ENCODE data around the gene RCN2. TPM values are rescaled to one million over a fixed set of nuclear protein-coding genes. Genes with fewer than 3 reads are reported as not detected.

The RCN2 gene
- total RNA-seq, 1 donor from 2014 or later: 51.7 TPM

DNA sequence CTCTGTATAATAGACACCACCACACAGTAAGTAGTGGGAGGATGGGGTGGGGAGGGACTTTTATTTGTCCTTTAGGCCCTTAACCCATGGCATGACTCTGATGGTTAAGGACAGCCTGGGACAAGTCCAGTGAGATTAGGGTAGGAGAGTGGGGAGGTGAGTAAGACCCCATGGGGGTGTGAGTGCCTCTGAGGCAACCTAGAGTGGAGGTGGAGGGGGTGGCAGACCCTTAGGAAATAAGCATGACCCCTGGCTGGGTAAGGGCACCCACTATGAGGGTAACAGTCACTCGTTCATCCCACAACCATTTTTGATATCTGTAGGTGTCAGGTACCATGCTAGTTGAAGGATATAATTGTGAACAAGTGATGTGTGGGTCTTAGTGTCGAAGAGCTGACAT is 42.4 kb downstream of the RCN2 start:
- DNase-seq (ENCODE audit: low read depth): no peak

DNA sequence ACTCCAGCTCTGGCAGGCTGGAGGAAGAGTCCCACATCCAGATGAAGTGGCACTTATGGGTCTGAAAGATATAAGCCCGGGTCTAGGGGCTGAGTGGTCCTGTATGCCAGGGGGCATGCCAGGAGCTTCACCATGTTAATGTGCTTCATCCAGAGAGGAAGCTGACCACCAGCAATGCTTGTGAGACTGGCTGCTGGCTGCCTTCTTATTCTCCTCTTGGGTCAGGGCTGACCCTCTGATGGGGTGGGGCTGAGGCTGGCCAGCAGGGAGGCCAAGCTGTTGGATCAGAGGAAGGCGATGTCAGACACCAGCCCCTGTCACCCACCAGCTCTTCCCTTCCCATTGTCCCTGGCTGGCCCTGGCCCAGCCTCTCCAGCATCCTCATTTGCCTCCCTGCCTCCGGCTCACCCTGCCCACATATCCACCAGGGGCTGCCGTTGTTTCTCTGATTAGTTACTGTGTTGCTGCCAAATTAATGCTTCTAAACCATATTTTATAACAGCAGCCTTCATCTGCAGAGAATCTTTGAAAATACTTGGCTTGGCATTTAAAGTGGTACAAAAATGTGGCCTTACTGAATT is 43.0 kb downstream of the RCN2 start:
- no peak for DNase-seq (ENCODE audit: low read depth)

DNA sequence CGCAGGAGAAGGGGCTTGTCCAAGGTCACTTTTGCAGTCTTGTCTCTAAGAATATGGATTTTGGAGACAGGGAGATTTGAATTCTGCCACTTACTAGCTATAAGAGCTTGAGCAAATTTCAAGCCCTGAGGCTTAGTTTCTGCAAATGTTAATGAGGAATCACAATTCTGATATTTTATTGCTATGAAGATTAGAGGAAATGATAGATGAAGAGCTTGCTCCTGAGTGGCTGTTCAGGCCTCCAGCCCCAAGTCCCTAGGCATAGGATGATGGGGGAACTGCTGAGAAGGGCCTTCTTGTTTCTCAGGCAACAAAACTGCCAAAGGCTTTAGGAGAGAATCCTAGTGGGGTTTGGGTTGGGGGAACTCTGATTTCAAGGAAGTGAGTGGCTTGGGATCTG is 44.6 kb downstream of the RCN2 start:
- DNase-seq (ENCODE audit: low read depth): no peak

DNA sequence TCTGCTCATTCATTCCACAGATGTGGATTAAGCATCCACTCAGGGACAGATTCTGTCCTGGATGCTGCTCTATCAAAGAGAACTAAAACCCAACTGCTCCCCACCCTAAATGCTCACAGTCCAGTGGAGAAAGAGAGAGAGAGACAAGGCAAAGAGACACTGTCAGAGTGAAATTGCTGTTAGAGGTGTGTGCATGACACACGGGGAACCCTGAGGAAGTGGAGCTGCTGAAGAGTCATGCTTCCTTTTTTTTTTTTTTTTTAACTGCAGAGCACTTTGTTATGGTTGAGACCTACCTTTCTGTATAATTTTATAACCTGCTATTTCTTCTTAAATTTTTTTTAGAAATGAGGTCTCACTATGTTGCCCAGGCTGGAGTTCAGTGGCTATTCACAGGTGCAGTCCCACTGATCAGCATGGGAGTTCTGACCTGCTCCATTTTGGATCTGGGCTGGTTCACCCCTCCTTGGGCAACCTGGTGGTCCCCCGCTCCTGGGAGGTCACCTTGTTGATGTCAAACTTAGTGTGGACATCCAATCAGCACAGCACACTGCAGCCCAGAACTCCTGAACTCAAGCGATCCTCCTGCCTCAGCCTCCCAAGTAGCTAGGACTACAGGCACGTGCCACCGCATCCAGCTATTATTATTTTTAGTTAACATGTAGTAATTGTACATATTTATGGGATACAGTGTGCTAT is 45.2 kb downstream of the RCN2 start:
- DNase-seq (ENCODE audit: low read depth): no peak

DNA sequence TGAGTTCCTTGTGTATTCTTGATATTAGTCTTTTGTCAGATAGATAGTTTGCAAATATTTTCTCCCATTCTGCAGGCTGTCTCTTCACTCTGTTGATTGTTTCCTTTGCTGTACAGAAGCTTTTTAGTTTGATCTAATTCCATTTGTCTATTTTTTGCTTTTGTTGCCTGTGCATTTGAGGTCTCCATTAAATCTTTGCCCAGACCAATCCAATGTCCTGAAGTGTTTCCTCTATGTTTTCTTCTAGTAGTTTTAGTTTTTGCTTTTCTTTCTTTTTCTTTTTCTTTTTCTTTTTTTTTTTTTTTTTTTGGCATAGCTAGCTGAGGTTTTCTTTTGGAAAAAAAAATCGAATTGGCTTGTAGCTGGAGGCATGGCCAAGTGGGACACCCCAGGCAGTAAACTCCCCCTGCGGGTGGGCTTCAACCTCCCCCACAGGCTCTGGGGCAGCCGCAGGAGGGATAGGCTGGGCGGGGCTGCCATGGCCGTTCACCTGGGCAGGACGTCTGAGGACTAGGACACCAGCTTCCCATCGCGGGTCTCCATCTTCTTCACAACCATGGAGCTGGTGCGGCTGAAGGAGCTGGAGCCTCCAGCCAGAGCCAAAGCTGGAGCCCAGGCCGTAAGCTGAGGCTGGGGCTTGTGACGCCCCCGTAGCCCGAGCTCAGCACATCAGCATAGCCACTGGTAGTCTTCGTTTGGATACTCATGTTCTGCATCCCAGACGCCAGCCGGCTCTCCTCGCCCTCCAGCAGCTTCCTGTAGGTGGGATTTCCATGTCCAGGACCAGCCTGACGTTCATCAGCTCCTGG is 47.2 kb downstream of the RCN2 start:
- no peak for DNase-seq (ENCODE audit: low read depth)

DNA sequence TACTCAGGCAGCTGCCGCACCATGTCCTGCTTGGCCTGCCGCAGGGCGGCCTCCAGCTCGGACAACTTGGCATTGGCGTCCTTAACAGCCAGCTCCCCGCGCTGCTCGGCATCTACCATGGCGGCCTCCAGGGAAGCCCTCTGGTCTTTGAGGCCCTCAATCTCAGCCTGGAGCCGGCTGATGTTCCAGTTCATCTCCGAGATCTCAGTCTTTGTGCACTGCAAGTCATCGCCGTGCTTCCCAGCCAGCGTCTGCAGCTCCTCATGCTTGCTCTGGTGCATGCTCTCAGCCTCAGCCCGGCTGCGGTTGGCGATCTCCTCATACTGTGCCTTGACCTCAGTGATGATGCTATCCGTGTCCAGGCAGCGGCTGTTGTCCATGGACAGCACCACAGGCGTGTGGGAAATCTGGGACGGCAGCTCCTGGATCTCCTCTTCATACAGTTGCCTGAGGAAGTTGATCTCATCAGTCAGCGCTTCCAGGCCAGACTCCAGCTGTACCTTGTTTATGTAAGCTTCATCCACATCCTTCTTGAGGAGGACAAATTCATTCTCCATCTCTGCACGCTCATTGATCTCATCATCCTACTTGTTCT is 47.9 kb downstream of the RCN2 start:
- DNase-seq (ENCODE audit: low read depth): no peak

DNA sequence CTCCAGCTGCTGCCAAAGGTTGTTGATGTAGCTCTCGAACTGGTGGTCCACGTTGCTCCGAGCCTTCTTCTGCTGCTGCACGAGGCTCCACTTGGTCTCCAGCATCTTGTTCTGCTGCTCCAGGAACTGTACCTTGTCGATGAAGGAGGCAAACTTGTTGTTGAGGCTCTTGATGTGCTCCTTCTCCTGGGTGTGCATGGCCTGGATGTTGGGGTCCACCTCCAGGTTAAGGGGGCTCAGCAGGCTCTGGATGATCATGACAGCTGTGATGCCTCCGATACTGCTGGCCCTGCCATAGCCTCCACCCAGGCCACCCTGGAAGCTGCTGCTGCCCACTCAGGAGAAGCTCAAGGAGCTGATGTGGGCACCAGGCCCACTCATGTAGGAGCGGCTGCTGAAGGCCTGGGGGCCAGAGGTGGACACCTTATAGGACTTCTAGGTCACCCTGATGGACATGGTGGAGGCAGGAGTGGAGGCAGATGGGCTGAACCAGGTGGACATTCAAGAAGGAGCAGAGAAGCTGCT is 48.5 kb downstream of the RCN2 start:
- DNase-seq (ENCODE audit: low read depth): no peak

DNA sequence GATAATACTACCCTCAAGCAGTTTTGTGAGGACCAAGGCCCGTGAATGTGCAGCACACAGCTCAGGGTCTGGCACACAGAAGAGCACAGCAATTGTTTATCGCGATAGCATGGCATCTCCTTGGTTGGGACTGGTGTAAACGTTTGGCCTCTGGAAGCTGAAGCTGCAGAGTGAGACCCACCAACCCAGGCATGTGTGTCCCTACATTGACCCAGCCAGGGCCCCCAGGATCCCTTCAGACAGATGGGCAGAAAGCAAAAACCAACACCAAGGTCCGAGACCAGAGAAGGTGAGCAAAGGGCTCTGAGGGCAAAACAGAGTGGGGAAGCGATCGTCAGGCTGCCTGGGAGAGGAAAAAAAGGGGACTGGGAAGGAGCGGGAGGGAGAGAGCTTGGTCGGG is 50.8 kb downstream of the RCN2 start:
- no peak for DNase-seq (ENCODE audit: low read depth)

DNA sequence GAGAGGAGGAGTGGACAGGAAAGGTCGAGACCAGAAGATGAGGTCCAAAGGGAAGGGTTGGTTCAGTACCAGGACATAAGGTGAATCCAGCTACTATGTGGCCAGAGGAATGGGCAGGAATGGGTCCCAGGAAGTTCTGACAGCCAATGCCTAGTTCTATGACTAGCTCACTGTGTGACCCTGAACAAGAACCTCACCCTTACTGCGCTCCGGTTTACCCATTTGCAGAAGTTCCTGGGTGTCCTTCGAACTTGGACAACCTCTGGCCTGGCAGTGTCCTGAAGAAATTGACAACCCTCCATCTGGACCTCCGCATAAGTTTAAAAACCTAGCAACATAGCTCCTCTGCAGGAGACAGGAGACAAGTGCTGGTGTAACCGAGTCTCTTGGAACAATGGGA is 51.2 kb downstream of the RCN2 start:
- no peak for DNase-seq (ENCODE audit: low read depth)

DNA sequence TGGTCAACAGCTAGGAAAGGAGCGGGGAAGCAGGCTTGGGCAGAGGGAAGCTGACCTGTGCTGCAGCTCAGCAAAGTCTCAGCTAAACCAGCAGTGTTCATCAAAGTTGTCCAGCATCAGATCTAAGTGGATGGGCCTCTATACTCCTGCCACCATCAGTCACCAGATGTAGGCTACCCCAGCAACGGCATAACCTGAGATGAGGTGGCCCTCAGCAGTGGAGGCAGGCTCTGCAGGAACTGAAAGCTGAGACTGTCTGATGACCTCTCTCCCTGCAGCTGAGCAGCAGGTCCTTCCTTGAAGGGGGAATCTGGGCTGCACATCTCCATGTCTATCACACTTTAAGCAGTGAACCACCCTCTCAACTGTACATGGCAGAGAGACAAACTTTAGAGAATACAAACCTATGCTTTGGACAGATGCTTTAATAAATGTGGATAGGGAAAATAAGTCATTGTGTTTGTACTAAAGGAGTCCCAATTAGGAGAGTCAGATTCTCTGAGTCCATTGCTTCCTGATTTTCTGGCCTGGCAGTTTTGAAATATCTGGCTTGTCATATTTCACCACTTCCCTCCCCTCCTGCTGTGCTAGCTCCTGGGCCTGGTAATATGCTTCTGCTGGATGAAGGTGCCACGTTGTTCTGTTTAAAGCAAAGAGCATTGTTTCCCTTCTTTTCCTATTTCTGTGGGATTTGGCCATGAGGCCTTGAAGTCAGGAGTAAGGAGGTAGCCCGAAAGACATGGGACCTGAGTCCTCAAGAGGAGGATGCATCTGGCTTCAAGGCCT is 52.2 kb downstream of the RCN2 start:
- DNase-seq (ENCODE audit: low read depth): no peak

DNA sequence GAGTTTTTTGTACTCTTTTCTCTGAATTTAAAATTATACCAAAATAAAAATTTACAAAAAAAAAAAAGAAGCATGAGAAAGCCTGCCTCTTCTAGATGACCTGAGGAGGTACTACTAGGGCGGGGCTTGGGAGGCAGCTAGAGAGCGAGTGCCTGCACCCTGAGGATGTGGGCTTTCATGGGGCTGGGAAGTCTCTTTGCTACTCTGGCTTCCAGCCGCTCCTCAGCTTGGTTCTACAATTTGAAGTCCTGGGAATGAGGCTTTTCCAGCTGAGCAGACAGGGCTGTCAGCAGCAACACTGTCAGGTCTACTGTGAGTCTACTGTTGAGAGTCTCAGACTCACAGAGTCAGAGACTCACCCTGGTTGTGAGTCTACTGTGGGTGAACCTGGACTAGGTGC is 55.2 kb downstream of the RCN2 start:
- no peak for DNase-seq (ENCODE audit: low read depth)

DNA sequence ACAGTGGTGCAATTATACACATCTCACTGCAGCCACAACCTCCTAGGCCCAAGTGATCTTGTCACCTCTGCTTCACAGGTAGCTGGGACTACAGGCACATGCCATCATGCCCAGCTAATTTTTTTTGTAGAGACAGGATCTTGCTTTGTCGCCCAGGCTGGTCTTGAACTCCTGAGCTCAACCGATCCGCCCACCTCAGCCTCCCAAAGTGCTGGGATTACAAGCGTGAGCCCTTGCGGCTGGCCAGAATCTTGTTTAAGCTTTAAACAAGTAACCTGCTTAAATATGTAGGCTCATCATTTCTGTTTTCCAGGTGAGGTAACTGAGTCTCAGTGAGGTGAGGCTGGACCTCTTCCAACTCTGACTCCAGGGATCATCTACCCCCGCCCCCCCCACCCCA is 55.7 kb downstream of the RCN2 start:
- no peak for DNase-seq (ENCODE audit: low read depth)

DNA sequence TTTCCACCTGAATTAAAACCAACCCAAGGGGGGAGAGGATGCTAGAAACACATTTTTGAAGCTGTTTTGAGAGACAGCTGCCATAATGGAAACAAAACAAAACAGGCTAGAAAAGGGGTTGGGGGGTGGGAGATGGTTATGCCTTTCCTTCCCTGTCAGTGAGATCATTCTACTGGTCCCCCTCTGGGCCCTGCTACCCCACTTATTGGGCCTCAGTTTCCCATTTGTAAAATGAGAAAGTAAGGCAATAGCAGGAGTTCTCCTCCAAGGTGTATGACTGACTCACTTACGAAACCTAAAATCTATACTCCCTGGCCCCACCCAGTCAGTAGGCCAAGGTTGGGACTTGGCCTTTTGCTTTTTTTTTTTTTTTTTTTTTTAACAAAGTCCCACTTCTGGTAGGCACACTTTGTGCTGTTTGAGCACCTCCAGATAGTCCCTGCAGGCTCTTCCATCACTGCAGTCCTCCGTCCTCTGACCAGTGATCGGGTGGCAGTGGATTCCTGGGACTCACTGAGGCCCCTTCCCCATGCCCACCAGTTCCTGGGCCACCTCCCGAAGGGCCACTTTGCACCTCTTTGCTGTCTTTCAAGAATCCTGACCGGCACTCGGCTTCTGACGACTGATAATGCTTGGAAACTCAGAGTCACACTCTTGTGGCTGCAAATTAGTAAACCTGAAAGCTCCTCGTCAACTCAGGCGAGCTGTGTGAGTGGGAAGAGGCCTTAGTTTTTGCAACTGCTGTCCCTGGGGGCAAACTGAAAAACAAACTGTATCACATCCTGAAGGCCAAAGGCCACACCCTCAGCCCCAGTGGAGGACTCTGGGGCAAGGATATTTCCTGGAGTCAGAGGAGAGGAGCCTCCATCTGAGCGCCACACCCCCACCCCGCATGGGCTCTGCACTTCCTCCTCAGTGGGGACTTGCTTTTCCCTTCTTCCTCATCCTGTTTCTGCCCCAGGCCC is 56.6 kb downstream of the RCN2 start:
- DNase-seq (ENCODE audit: low read depth): no peak

DNA sequence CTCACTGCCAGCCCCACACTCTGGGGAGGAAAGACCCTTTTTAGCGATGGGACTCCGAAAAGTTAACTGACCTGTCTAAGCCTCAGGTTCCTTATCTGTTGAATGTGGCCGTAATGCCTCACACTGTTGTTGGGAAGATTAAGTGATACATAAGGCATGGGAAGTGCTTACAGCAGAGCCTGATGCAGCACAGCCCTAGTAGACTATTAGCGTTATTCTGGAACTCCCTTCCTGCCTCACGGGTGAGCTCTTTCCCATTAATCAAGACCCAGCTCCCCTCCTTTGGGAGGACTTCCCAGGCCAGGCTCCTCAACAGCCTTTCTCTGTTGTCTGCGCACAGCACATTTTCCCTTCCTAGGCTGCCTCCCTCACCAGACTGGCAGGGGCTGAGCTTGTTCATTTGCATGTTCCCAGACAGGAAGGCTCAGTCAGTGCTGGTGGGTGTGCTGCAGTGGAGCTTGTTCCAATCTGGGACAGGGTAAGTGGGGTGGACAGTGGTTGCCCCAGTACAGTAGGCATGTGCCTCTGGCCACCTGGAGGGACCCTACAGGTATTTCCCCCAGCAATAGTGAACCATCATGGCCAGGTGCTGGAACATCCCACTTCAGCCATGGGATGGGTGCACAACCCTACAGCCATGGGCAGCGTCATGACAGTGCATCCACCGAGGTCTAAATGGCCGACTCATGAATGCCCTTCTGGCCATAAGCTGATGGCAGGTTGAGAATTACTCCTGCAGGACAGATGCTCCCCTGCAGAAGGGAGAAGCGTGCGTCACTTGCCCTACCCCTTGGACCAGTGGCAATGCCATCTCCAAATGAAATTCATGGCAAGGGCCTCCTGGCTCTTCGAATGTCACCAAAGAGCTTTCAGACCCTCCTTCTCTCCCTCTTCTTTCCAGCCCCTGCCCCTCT is 57.6 kb downstream of the RCN2 start:
- DNase-seq (ENCODE audit: low read depth): no peak

DNA sequence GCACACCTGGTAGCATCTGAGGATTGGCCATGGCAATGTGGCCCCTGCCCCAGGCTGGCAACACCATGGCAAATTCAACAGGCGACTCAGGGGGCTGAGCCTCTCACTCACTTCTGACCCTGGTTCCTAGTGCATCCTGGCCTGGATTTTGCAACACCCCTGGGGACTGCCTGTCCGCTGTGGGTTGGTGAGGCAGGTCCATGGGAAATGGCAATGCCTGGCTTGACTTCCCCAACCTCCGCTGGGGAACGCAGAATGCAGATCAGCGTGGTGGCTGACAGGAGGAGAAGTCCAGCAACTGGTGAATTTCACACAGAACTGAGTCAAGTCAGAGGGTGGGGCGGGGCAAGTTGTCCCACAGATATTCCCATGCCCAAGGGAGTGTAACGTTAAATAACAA is 59.5 kb downstream of the RCN2 start:
- no peak for DNase-seq (ENCODE audit: low read depth)

DNA sequence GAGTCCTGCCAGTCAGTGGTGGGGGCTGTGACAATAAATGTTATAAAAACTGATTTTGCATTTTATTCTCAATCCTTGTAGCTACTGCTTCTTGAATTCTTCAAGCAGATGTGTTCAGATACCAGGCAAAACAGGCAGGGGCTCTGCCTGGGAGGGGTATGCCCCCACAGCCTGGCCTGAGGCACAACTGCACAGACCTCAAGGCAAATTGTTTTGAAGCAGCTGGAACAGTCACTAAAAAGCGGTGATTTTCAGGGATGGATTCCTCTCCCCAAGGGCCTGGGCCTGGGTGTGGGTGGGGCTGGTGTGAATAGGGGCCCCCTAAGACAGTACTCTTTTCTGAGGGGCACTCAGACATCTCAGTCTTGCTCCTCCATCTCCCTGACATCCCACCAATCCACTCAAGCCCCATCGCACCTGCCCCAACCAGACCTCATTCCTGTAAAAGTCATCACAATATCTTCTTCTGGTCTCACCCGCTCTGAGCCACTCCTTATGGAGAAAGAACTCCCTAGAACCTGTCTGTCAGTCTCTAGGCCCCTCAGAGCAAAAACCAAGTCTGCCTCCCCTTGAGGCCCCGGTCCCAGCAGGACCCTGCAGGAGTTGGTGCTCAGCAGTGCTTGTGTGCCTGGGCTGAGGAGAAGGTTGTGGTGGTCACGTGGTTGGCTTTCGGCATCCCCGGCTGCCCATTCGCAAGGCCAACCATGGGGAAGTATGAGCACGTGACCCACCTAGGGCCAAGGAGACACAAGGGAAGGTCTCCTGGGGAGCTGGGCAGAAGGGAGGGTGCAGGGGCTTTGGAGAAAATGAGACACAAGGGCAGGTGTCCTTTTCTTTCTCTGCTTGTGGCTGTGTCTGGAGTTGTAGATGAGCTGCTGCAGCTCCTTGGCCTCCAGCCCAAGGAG is 60.4 kb downstream of the RCN2 start:
- DNase-seq (ENCODE audit: low read depth): no peak

DNA sequence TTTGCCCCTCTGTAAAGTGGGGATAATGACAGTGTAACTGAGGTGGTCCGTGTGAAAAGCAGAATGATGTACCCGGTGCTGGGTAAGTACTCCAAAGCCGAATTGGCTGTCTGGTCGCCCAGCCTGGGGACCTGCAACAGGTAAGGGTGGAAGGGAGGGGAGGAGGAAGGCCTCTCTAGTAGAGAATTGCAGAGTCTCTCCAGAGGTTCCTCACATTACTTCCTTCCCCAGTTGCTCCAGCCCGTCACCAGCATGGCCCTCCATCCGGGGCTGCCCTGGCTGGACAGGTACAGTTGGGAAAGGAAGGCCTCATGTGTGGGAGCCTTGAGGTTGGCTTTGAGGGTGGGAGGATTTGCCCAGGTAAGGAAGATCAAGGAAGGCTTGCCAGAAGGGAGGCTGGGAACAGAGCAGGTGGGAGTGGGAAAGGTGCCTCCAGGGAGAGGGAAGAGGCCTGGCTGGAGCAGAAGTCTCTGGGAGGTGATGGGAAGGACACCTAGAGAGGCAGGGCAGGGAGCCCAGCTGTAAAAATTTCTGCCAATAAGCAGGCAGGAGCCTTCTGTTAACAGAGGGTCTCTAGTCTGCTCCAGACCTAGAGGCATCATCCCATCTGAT is 61.7 kb downstream of the RCN2 start:
- no peak for DNase-seq (ENCODE audit: low read depth)

DNA sequence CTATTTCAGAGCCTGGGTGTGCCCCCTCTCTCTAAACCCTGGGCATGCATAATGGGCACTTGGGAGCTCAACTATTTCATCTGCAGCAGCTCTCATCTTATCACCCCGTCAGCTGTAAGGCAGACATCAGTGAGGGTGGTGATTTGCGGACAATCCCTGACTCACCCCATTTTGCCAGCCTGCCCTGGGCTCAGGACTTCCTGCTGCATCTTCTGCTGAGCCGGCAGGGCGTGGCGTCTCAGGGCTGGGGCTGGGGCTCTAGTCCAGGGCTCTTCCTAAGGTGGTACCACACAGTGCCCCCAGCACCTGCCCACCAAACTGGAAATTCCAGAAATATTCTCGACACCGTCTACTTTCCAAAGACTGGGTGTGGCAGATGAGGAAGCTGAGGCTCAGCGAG is 62.5 kb downstream of the RCN2 start:
- no peak for DNase-seq (ENCODE audit: low read depth)

Data from renal cortical epithelial cell (primary cell).